H1 (cell line): Measurements from ENCODE around the gene SLC6A6. TPM values are rescaled to one million over a fixed set of nuclear protein-coding genes. Genes with fewer than 3 reads are reported as not detected.

ENCODE experiments used
- CTCF ChIA-PET: fragments of 300-600 bp; sonication (Branson Sonifier 250); formaldehyde crosslinking; loops from one replicate; lab custom pipeline; 2021; ENCODE audit not compliant: partially characterized antibody; lab: Charles Lee
- POLR2A ChIA-PET: fragments of 300-600 bp; sonication (Branson Sonifier 250); formaldehyde crosslinking; loops from one replicate; lab custom pipeline; 2021; ENCODE audit warnings: inconsistent platforms; ENCODE audit not compliant: partially characterized antibody; lab: Charles Lee
- DNase-seq, 2 experiments: peaks; one replicate each; pipeline versions ENCODE4 v3.0.0 to v3.0.0-alpha.2; 2010 to 2022; ENCODE audit warnings: low spot score in 2 of 2, low read depth in 1 of 2, mixed read lengths in 1 of 2
- FAIRE-seq: peaks from 2 replicates; lab custom pipeline; 2011; peaks lifted over from hg19 to GRCh38; lab: Jason Lieb, UNC
- H2AFZ ChIP-seq: 2 replicates; pipeline ENCODE4 v1.8.1; 2012; ENCODE audit warnings: low read length, inconsistent platforms
- H2AK5ac ChIP-seq: 2 replicates; pipeline ENCODE4 v1.6.1; 2013; ENCODE audit warnings: low read depth, low read length
- H2BK120ac ChIP-seq: replicated peaks from 2 replicates; pipeline ENCODE3; 2013; ENCODE audit warnings: low read depth, low read length, inconsistent platforms
- H2BK12ac ChIP-seq: 2 replicates; pipeline ENCODE4 v1.6.1; 2013; ENCODE audit warnings: low read depth, low read length
- H2BK15ac ChIP-seq: 2 replicates; pipeline ENCODE4 v1.6.1; 2013; ENCODE audit warnings: low read length
- H2BK20ac ChIP-seq: 2 replicates; pipeline ENCODE4 v1.6.1; 2013; ENCODE audit warnings: low read length
- H2BK5ac ChIP-seq: 2 replicates; pipeline ENCODE4 v1.6.1; 2013; ENCODE audit warnings: low read depth, low read length
- H3K14ac ChIP-seq: 2 replicates; pipeline ENCODE4 v1.6.1; 2013; ENCODE audit warnings: inconsistent platforms; ENCODE audit not compliant: insufficient read length
- H3K18ac ChIP-seq: 2 replicates; pipeline ENCODE4 v1.6.1; 2013; ENCODE audit warnings: low read length; ENCODE audit errors: extremely low read depth
- H3K23ac ChIP-seq: 2 replicates; pipeline ENCODE4 v1.6.1; 2013; ENCODE audit warnings: inconsistent platforms; ENCODE audit not compliant: insufficient read length
- H3K23me2 ChIP-seq: 2 replicates; pipeline ENCODE4 v1.6.1; 2013; ENCODE audit warnings: low read depth, low read length
- H3K27ac ChIP-seq: 2 replicates; pipeline ENCODE4 v1.6.1; 2011; ENCODE audit warnings: low read depth, low read length, inconsistent platforms
- H3K27me3 ChIP-seq, 4 experiments: replicated peaks in 1 of 4; 1 replicate in 1 of 4; 2 replicates in 3 of 4; pipeline versions ENCODE4 v1.6.1 to v1.8.1; 2011 to 2013; ENCODE audit warnings: low read length in 3 of 4, mild to moderate bottlenecking in 3 of 4, inconsistent platforms in 2 of 4, mixed read lengths in 2 of 4, moderate library complexity in 1 of 4; ENCODE audit not compliant: control insufficient read depth in 3 of 4, insufficient read depth in 3 of 4; ENCODE audit errors: extremely low read depth in 1 of 4
- H3K36me3 ChIP-seq, 4 experiments: 2 replicates each; pipeline versions ENCODE4 v1.6.1 to v1.8.1; 2011 to 2013; ENCODE audit warnings: mild to moderate bottlenecking in 4 of 4, low read length in 3 of 4, moderate library complexity in 2 of 4, control low read depth in 1 of 4, inconsistent platforms in 1 of 4; ENCODE audit not compliant: insufficient read depth in 4 of 4, control insufficient read depth in 2 of 4
- H3K4ac ChIP-seq: replicated peaks from 2 replicates; pipeline ENCODE3; 2013; ENCODE audit warnings: low read length, low read depth, mixed read lengths, inconsistent platforms; ENCODE audit not compliant: insufficient read length
- H3K4me1 ChIP-seq, 4 experiments: replicated peaks in 1 of 4; 1 replicate in 1 of 4; 2 replicates in 3 of 4; pipeline versions ENCODE4 v1.6.1 to v1.8.1; 2011 to 2013; ENCODE audit warnings: low read length in 3 of 4, inconsistent platforms in 2 of 4, mixed read lengths in 1 of 4; ENCODE audit not compliant: insufficient read depth in 4 of 4, control insufficient read depth in 3 of 4
- H3K4me2 ChIP-seq, 2 experiments: 2 replicates each; pipeline versions ENCODE4 v1.6.1 to v1.8.1; 2011 to 2013; ENCODE audit warnings: low read depth in 2 of 2, low read length in 2 of 2, control low read depth in 1 of 2, inconsistent platforms in 1 of 2, mild to moderate bottlenecking in 1 of 2; ENCODE audit not compliant: insufficient read depth in 1 of 2
- H3K4me3 ChIP-seq, 4 experiments: fragments of 200-600, 300-600 bp in 1 of 4; sonication (generic), shearing (Covaris generic), sonication (Bioruptor Twin) in 1 of 4; 2 replicates each; pipeline versions ENCODE4 v1.5.1 to v1.8.1; 2011 to 2016; ENCODE audit warnings: low read length in 4 of 4, low read depth in 3 of 4, control low read depth in 2 of 4, inconsistent platforms in 2 of 4, mild to moderate bottlenecking in 2 of 4, mixed read lengths in 1 of 4, moderate library complexity in 1 of 4; ENCODE audit not compliant: insufficient read depth in 2 of 4; ENCODE audit errors: extremely low read depth in 1 of 4
- H3K56ac ChIP-seq: replicated peaks from 2 replicates; pipeline ENCODE3; 2013; ENCODE audit warnings: low read depth, mild to moderate bottlenecking, mixed read lengths, low read length, inconsistent platforms; ENCODE audit not compliant: insufficient read length
- H3K79me1 ChIP-seq: 2 replicates; pipeline ENCODE4 v1.6.1; 2013; ENCODE audit warnings: low read depth, low read length, control low read depth
- H3K79me2 ChIP-seq, 2 experiments: 2 replicates each; pipeline versions ENCODE4 v1.6.1 to v1.8.1; 2012 to 2013; ENCODE audit warnings: low read length in 2 of 2, mild to moderate bottlenecking in 2 of 2, inconsistent platforms in 1 of 2; ENCODE audit not compliant: insufficient read depth in 2 of 2, control insufficient read depth in 1 of 2
- H3K9ac ChIP-seq, 4 experiments: replicated peaks in 1 of 4; 1 replicate in 1 of 4; 2 replicates in 3 of 4; pipeline versions ENCODE4 v1.6.1 to v1.8.1; 2011 to 2013; ENCODE audit warnings: low read depth in 3 of 4, low read length in 3 of 4, control low read depth in 2 of 4, mild to moderate bottlenecking in 2 of 4, moderate library complexity in 2 of 4, inconsistent platforms in 1 of 4; ENCODE audit errors: extremely low read depth in 1 of 4
- H3K9me3 ChIP-seq, 2 experiments: 2 replicates each; pipeline versions ENCODE4 v1.6.1 to v1.8.1; 2012 to 2013; ENCODE audit warnings: mild to moderate bottlenecking in 2 of 2, moderate library complexity in 2 of 2, control low read depth in 1 of 2, inconsistent platforms in 1 of 2, low read depth in 1 of 2, low read length in 1 of 2, mixed read lengths in 1 of 2; ENCODE audit not compliant: insufficient read depth in 2 of 2
- H4K20me1 ChIP-seq, 2 experiments: replicated peaks in 1 of 2; 2 replicates each; pipeline versions ENCODE3 to v1.8.1; 2011 to 2013; ENCODE audit warnings: inconsistent platforms in 2 of 2, low read length in 2 of 2, mild to moderate bottlenecking in 1 of 2; ENCODE audit not compliant: insufficient read depth in 2 of 2, control insufficient read depth in 1 of 2
- H4K5ac ChIP-seq: 2 replicates; pipeline ENCODE4 v1.6.1; 2013; ENCODE audit warnings: low read length, low read depth, mixed read lengths, inconsistent platforms; ENCODE audit not compliant: insufficient read length
- H4K8ac ChIP-seq: 2 replicates; pipeline ENCODE4 v1.8.0; 2013; ENCODE audit warnings: mild to moderate bottlenecking, moderate library complexity, low read length, inconsistent platforms; ENCODE audit not compliant: insufficient read depth; ENCODE audit errors: extremely low read depth
- H4K91ac ChIP-seq: replicated peaks from 2 replicates; pipeline ENCODE3; 2013; ENCODE audit warnings: low read length, mixed read lengths, inconsistent platforms; ENCODE audit not compliant: insufficient read length
- BACH1 ChIP-seq: IDR thresholded peaks from 2 replicates; pipeline ENCODE4 v1.6.1; 2012; ENCODE audit warnings: low read length, improper control_type of control experiment
- FOSL1 ChIP-seq: IDR thresholded peaks from 2 replicates; pipeline ENCODE4 v1.6.1; 2011; ENCODE audit warnings: mild to moderate bottlenecking, low read depth, low read length, moderate library complexity; ENCODE audit not compliant: insufficient read depth
- KDM1A ChIP-seq: fragments of 200-600, 300-600 bp; sonication (generic); IDR thresholded peaks from 2 replicates; pipeline ENCODE4 v1.7.1; 2016; ENCODE audit warnings: mild to moderate bottlenecking, low read length, borderline replicate concordance
- NANOG ChIP-seq: IDR thresholded peaks from 2 replicates; pipeline ENCODE4 v1.6.1; 2011; ENCODE audit warnings: low read length, low read depth, mild to moderate bottlenecking, inconsistent platforms; ENCODE audit not compliant: insufficient read depth, poor library complexity, severe bottlenecking
- WGBS, 2 experiments: shearing (Covaris generic) in 1 of 2; methylation state at CpG; one replicate each; pipeline versions ENCODE4 v1.1.6 to v1.1.7; 2013 to 2015; ENCODE audit warnings: low lambda C conversion rate in 2 of 2, mixed read lengths in 2 of 2, inconsistent platforms in 1 of 2, low coverage in 1 of 2, missing lambda C conversion rate in 1 of 2; ENCODE audit not compliant: insufficient replicate concordance in 2 of 2, insufficient coverage in 1 of 2, insufficient read length in 1 of 2; ENCODE audit errors: extremely low coverage in 1 of 2, missing lambda C conversion rate in 1 of 2; 5-methylcytosine and 5-hydroxymethylcytosine counted together
- polyA plus RNA-seq, 7 experiments: library from polyadenylated mRNA; depleted of rRNA in 3 of 7; stranded (reverse) in 5 of 7; unstranded in 2 of 7; fragments of >200 nt in 5 of 7; fragments of 200-250 nt in 2 of 7; gene quantifications; 1 replicate in 5 of 7; 2 replicates in 1 of 7; 4 replicates in 1 of 7; pipeline versions ENCODE4 v1.2.1 to v1.2.3, GENCODE V29; 2011 to 2013; ENCODE audit warnings: missing spikeins in 2 of 7, mixed read lengths in 2 of 7
- total RNA-seq: library from RNA; stranded (reverse); fragmentation: NEBNext Ultra II Directional; extraction: Animal tissue kit (Norgen Biotek cat#: 25700); gene quantifications from 2 replicates; pipeline ENCODE4 v1.2.1, GENCODE V29; 2021

Gene SLC6A6
- total and polyA plus RNA-seq, 2 of the 8 experiments (the other 6 are each of a cell fraction or from before 2014, with no cell fraction given), result 66.2 to 144 TPM

GRCh38 chr3:14404631-14405359, 2.4 kb downstream of the SLC6A6 start:
- FAIRE-seq, result no peak
- H4K8ac ChIP-seq, result peak overlapping the region; percentile 54; the same call in 1 of the 2 replicates
- no peak overlapping the region for H4K5ac ChIP-seq
- H3K14ac ChIP-seq, result no peak overlapping the region
- peaks cover 5 to 25% (median 18%) of the 10 kb centered on the region in 4 experiments for H3K4me1 ChIP-seq
- no peak for DNase-seq
- H4K20me1 ChIP-seq, result peaks cover 12 to 33% of the 10 kb centered on the region in 2 experiments
- H3K23me2 ChIP-seq, result peaks cover 13% of the 10 kb centered on the region
- TF ChIP-seq NANOG, result no peak
- no peak for TF ChIP-seq FOSL1
- peak; percentile 64; the same call in 1 of the 2 replicates for TF ChIP-seq KDM1A
- TF ChIP-seq BACH1, result no peak
- H2AK5ac ChIP-seq, result no peak overlapping the region
- CTCF ChIA-PET, result interaction anchor here (1.1 to 3.8 kb wide), 16 partner anchors 11 to 519 kb away, joined by 3 to 16 read pairs (median 4); no protein-coding TSS in a partner anchor
- H3K79me1 ChIP-seq, result peaks cover 25% of the 10 kb centered on the region
- no peaks in the 10 kb centered on the region for H3K27me3 ChIP-seq
- POLR2A ChIA-PET, result interaction anchor here (0.7 to 6.5 kb wide), 18 partner anchors 8 to 226 kb away, joined by 3 to 41 read pairs (median 4); partner anchors contain the start of genes LSM3 and XPC
- 92% methylated on average over 11 of the region's 11 CpGs; no CpG with 5 or more reads in 1 of the 2 experiments for WGBS, 2 experiments
- H3K18ac ChIP-seq, result no peak overlapping the region
- no peak overlapping the region for H2BK15ac ChIP-seq
- no peak overlapping the region for H2BK20ac ChIP-seq
- no peaks in the 10 kb centered on the region for H3K36me3 ChIP-seq
- no peak overlapping the region for H2BK12ac ChIP-seq
- H3K4ac ChIP-seq, result no peak overlapping the region
- no peak overlapping the region for H2AFZ ChIP-seq
- H3K4me2 ChIP-seq, result peak overlapping the region; percentile 100
- H3K9me3 ChIP-seq, result no peaks in the 10 kb centered on the region
- no peak overlapping the region for H3K23ac ChIP-seq
- H3K9ac ChIP-seq, result no peak overlapping the region; a peak in 1 of 7 replicates
- H4K91ac ChIP-seq, result no peak overlapping the region
- H3K56ac ChIP-seq, result no peak overlapping the region
- no peak overlapping the region for H2BK5ac ChIP-seq
- H3K4me3 ChIP-seq, result peak overlapping the region in 3 of 4 experiments; percentile 10 to 82 (median 15); a peak in 4 of 8 replicates
- peaks cover 42 to 67% of the 10 kb centered on the region in 2 experiments for H3K79me2 ChIP-seq
- no peak overlapping the region for H3K27ac ChIP-seq
- no peak overlapping the region for H2BK120ac ChIP-seq
